Measurements from ENCODE around the gene SOCS3. TPM values are rescaled to one million over a fixed set of nuclear protein-coding genes. Genes with fewer than 3 reads are reported as not detected.

The SOCS3 gene
- total and polyA plus RNA-seq, 10 of the 15 experiments (the other 5 are each of a cell fraction or from before 2014, with no cell fraction given) = 0.05 to 3.9 (median 1.0) TPM

- Histone ChIP-seq H3K27ac (ENCODE audit: control insufficient read depth, insufficient read depth) (no peak overlapping the region), H4K20me1 (ENCODE audit: control insufficient read depth, insufficient read depth) (no peaks in the 10 kb centered on the region; the same call in 1 of the 2 replicates), H3K9me3 (replicated peaks; ENCODE audit: control insufficient read depth, insufficient read depth, low read length) (no peaks in the 10 kb centered on the region), H3K4me2 (ENCODE audit: control insufficient read depth, insufficient read depth) (no peak overlapping the region), H2AFZ (ENCODE audit: control insufficient read depth, low read depth, low read length) (no peak overlapping the region), H3K9ac (ENCODE audit: control insufficient read depth, insufficient read depth, low read length) (no peak overlapping the region), H3K36me3 (ENCODE audit: control insufficient read depth in 2 of 2, insufficient read depth in 2 of 2, low read length in 1 of 2) (peaks cover 40 to 57% of the 10 kb centered on the region in 2 experiments), H3K27me3 (replicated peaks in 1 of 2; ENCODE audit: control insufficient read depth in 2 of 2, insufficient read depth in 2 of 2, low read length in 1 of 2) (no peaks in the 10 kb centered on the region), H3K79me2 (ENCODE audit: control insufficient read depth, insufficient read depth, low read length) (peaks cover 3% of the 10 kb centered on the region; the same call in 1 of the 2 replicates), H3K4me3 (no peak overlapping the region), H3K4me1 (ENCODE audit: control insufficient read depth, insufficient read depth, low read length) (no peaks in the 10 kb centered on the region)
- in situ Hi-C loops (cut with MboI) (no loop called here), intact Hi-C loops (cut with micrococcal nuclease; ENCODE audit: unreplicated experiment) (no loop called here)
- CTCF ChIA-PET = no interaction called here
- POLR2A ChIA-PET = no interaction called here
- BruUV-seq (replicated peaks) = no TSS peak
- SMC1A ChIA-PET (ENCODE audit: uncharacterized antibody, unreplicated experiment) = interaction anchor here (1.9 kb wide), 1 partner anchor 8 kb away, joined by 4 read pairs; no protein-coding TSS in a partner anchor
- WGBS (ENCODE audit: insufficient coverage, insufficient replicate concordance, low lambda C conversion rate, missing lambda C conversion rate) = 85% methylated on average over 6 of the region's 6 CpGs
- RAD21 ChIA-PET (ENCODE audit: unreplicated experiment) = no interaction called here
- FAIRE-seq (no peak), DNase-seq (ENCODE audit: low read depth, low spot score) (no peak), ATAC-seq (no peak)
- TF ChIP-seq HDGF (IDR thresholded peaks at IDR 0.05) (no peak), REST (IDR thresholded peaks at IDR 0.05; ENCODE audit: low read depth, low read length) (no peak), CHD4 (IDR thresholded peaks at IDR 0.05) (no peak), SREBF1 (IDR thresholded peaks at IDR 0.05; ENCODE audit: low read length) (no peak), TCF3 (IDR thresholded peaks at IDR 0.05; ENCODE audit: borderline replicate concordance, insufficient read depth, low read depth, low read length) (no peak), WRNIP1 (IDR thresholded peaks at IDR 0.05; ENCODE audit: borderline replicate concordance, low read depth, low read length) (no peak), ZNF217 (IDR thresholded peaks at IDR 0.05) (no peak), CUX1 (IDR thresholded peaks at IDR 0.05; ENCODE audit: insufficient replicate concordance, low read depth, low read length) (no peak), ATF7 (IDR thresholded peaks at IDR 0.05; ENCODE audit: low read depth) (no peak), MYB (IDR thresholded peaks at IDR 0.05; ENCODE audit: borderline replicate concordance, low read depth, low read length) (no peak)
Measured at GRCh38 chr17:78399693-78400144, 39.8 kb upstream of the SOCS3 start.
